Measurements from ENCODE around the gene RWDD4. TPM values are rescaled to one million over a fixed set of nuclear protein-coding genes. Genes with fewer than 3 reads are reported as not detected.
"Not testable (repeated sequence)": the region's sequence is repeated elsewhere in the genome, so short reads cannot be mapped to it uniquely, and the experiment has no call there.

The RWDD4 gene
- total RNA-seq, 1 donor from 2014 or later, result 16.8 TPM

DNA sequence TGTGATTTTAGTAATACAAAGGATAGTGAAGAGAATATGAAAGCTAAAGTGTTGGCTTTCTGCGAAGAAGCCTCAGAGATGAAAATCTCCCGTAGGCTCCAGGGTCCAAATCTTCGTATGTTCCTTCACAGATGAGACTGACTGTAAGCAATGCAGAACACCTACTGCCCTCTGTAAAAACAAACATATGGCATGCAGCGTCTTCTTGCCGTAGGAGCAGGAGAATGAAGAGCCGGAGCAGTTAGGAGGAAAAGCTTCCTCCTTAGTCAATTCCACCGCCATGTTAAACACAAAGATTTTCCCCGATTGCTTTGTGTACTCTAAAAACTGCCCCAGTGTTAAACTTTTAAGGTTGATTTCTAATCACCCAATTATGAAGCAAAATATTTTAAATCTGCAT lies 22.5 kb downstream of the RWDD4 start:
- DNase-seq (ENCODE audit: extremely low read depth, low read depth, low spot score), result no peak

DNA sequence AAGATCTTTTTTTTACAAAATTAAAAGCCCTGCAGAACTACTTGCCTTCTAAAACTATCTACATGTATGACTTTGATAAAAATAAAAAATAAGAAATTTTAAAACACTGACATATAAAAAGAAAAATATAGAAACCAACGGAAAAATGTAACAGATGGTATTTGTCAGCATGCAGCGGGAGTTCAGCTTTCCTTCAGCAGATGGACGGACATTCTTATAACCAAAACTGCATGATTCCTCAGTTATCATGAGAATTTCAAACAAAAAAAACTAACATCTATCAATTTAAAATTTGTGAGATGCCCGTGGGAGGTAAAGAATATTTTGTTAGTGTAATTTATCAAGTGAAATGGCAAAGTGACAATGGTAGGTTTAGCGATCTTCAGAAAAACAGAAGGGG lies 23.2 kb downstream of the RWDD4 start:
- DNase-seq (ENCODE audit: extremely low read depth, low read depth, low spot score), result no peak

DNA sequence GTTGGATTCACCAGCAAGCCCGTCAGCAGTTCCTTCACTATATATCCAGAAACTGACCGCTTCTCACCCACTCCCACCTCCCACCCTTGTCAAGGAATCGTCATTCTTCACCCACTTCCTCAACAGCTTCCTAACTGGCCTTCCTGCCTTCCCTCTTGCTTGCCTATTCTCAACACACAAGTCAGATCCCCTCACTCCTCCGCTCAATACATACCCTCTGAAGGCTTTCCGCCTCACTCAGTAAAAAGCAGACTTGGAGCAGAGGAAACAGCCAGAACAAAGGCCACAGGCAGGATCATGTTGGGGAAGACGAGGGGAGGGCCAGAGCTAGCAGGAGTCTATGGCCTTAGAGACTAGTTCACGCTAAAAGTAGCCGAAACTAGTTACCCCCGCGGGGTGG lies 23.7 kb downstream of the RWDD4 start:
- DNase-seq (ENCODE audit: extremely low read depth, low read depth, low spot score), result no peak

DNA sequence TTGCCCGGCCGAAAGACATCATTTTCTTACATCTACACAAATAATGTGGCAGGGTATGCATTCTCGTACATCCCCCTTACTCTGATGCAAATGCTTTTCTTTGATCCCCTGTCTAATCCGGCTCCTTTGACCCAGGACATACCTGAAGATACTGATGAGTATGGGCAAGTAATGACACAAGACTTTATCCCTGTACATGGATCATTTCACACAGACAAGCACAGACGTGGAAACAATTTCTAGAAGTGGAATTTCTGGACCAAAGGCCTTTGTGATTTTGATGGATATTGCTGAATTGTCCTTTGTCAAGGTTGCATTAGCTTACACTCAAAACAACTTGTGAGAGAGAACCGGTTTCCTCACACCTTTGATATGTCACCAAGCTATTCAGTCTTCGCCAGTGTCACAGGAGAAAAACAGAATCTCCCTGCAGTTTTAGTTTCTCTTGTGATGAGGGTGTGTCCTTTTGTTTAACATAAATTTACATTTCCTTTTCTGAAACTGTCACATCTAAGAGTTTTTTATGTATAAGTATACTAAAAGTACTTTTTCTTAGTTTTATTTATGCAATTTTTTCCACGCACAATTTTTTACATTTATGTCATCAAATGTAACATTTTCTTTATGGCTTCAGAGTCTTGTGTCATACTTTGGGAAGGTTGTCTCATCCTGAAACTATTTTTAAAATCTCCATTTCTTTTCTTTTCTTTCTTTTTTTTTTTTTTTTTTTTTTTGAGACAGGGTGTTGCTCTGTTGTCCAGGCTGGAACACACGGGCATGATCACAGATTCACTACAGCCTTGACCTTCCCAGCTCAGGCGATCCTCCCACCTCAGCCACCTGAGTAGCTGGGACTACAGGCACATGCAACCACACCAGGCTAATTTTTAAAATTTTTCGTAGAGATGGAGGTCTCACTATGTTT lies 25.2 kb downstream of the RWDD4 start:
- DNase-seq (ENCODE audit: extremely low read depth, low read depth, low spot score), result no peak

DNA sequence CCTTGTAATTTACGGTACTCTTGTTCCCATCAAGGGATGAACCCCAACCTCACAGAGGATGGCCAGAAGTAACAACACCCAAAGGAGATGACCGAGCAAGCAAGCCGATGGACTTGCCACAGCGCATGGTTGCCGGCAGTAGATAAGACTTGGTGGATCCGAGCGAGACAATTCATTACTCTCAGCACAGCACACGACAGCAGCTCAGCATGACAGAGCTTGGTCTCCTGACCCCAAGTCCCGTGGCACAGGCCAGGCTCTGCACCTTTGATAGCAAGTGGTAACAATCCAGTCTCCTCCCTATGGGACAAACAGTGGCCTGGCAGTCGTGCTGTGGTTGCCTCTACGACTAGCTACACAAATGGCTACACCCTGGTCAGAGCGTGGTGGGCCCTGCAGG lies 26.3 kb downstream of the RWDD4 start:
- no peak for DNase-seq (ENCODE audit: extremely low read depth, low read depth, low spot score)

DNA sequence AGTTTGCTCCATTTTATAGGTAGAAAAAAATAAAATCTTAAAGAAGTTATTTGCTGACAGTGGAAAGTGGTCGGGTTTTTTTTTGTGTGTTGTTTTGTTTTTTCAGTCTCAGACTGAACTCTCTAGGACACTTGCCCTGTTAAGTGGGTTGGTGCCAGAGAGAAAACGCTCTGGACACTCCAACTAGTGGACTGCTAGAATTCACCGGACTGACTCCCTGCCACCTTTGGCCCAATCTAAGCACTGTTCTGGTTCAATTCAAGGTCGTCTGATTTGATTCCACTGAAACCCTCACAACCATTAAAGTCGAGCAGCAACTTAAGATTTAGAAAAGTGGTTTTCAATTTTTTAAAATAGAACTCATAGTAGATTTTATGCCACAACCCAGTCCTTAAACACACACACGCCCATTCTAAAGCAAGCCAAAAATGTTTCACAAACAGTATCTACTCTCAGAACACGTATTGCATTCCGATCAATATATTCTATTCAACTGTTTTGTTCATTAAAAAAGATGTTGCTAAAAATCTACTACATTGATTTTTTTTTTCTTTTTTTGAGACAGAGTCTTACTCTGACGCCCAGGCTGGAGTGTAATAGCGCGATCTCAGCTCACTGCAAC lies 27.3 kb downstream of the RWDD4 start:
- no peak for DNase-seq (ENCODE audit: extremely low read depth, low read depth, low spot score)

DNA sequence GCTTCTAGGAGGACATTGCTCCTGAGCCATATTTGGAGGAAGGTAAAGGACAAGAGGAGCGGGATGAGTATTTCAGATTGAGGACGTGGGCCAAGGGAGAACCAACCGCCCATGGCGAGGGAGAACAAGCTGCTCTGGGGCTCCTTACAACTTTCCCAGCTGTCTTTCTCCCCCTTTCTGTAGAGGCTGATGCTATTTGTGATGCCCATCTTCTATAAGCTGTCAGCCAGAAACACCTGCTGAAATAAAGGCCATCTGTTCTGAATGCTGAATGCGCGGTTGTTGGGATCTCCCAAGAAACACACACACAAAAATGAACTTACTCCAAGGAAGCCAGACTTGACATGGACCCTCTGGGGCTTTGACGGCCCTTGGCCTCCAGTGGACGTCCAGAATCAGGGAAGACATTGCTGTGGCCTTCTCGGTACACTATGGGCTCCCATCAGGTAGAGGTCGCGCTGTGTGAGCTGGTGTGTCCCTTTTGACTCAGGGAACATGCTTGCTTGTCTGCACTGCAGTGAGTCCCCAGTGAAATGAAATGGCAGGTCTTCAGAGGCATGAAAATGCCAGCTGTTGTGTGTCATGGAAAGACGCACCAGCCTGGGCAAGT lies 30.9 kb downstream of the RWDD4 start:
- DNase-seq (ENCODE audit: extremely low read depth, low read depth, low spot score), result no peak

DNA sequence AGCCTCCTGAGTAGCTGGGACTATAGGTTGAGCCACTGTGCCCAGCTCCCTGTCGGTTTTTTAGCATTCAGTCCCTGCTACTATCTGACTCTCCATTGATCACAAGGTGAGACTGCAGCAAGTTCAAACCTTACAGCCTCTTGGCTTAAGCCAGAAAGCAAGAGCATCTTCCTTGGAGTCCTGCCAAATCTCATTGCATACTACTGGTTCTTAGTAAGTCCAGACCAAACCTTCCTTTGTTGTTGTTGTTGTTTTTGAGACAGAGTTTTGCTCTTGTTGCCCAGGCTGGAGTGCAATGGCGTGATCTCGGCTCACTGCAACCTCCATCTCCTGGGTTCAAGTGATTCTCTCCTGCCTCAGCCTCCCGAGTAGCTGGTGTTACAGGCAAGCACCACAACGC lies 31.7 kb downstream of the RWDD4 start:
- DNase-seq (ENCODE audit: extremely low read depth, low read depth, low spot score), result not testable (repeated sequence)

DNA sequence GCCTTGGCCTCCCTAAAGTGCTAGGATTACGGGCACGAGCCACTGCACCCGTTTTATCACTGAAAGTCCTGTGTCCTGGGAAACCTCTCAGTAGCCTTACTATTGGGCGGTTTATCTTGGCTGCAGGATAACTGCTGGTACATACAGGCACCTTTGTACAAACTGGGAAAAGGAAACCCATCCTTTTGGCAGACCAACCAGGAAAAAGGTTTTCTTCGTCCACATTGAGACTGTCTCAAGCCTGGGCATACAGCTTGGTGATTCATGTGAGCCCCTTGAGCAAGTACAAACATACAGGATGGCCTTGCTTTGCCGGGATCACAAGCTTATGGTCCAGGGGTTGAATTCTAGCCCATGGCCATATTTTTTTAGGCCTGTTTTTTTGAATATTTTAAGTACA lies 32.8 kb downstream of the RWDD4 start:
- no peak for DNase-seq (ENCODE audit: extremely low read depth, low read depth, low spot score)

DNA sequence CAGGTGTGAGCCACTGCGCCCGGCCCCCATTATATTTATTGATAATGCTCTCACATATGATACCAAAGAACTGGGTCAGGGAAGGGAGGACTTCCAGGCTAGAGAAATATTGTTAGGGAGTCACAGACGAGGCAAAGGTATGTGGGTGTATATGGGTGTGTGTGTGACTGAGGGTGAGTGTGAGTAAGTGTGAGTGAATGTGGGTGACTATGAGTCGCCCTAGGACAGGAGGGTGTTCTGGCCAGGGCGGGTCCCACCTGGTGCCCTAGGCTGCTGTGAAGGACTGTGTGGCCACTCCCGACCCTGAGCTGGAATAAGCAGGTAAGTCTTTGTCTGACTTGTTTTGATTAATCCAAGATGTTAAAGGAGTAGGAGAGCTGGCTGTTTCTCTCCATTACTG lies 34.4 kb downstream of the RWDD4 start:
- DNase-seq (ENCODE audit: extremely low read depth, low read depth, low spot score), result no peak

DNA sequence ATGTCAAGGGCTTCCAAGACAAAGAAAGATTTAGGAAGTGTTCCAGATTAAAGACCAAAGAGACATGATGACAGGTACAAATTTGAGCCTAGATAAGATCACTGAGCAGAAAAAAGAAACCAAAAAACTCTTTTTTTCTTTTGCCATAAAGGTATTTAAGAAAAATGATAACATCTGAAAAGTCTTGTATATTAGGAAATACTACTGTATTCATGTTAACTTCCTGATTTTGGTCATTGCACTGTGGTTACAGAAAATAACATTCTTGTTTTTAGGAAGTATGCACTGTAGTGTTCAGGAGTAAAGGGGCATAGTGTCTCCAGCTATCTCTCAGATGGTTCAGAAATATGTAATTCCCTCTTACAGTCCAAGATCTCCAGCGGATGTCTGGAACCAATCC lies 37.1 kb downstream of the RWDD4 start:
- DNase-seq (ENCODE audit: extremely low read depth, low read depth, low spot score), result no peak

DNA sequence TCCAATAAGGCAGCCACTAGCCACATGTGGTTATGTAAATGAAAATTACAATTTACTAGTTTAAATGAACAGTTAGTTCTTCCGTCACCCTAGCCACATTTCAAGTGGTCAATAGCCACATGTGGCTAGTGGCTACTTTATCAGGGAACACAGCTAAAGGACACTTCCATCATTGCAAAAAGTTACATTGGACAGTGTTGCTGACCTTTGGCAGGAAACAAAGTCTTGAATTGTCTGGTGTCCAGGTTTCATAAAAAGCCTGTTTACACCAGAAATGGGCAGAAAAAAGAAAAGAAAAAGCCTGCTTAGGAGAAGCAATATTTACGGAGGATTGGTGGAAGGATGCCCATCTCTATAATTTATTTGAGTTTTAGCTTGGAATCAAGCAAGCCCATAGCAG lies 38.6 kb downstream of the RWDD4 start:
- DNase-seq (ENCODE audit: extremely low read depth, low read depth, low spot score), result no peak

DNA sequence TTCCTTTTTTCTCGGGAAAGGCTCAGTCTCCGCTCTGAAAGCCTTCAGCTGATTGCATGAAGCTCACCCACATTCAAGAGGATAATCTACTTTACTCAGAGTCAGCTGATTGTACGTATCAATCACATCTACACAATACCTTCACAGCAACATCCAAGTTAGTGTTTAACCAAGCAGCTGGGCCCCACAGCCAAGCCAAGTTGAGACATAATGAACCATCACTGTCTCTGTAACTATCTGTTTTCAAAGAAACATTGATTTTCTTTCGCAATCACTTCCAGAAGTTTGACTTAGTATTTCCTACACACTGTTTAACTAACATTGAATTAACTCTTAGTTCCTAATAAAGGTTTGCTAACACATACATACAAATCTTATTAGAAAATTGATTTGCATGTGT lies 40.3 kb downstream of the RWDD4 start:
- no peak for DNase-seq (ENCODE audit: extremely low read depth, low read depth, low spot score)

DNA sequence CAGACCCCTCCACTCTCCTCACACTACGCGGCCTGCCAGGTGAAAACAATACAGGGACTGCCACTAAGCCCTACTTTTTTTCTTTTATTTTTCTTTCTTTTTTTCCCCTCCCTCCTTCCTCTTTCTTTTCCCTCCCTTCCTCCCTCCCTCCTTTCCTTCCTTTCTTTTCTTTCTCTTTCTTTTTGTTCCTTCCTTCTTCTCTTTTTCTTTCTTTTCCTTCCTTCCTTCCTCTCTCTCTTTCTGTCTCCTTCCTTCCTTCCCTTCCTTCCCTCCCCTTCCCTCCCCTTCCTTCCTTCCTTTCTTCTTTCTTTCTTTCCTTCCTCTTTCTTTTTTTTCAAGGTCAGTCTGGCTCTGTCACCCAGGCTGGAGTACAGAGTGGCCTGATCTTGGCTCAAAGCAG lies 41.9 kb downstream of the RWDD4 start:
- no peak for DNase-seq (ENCODE audit: extremely low read depth, low read depth, low spot score)

DNA sequence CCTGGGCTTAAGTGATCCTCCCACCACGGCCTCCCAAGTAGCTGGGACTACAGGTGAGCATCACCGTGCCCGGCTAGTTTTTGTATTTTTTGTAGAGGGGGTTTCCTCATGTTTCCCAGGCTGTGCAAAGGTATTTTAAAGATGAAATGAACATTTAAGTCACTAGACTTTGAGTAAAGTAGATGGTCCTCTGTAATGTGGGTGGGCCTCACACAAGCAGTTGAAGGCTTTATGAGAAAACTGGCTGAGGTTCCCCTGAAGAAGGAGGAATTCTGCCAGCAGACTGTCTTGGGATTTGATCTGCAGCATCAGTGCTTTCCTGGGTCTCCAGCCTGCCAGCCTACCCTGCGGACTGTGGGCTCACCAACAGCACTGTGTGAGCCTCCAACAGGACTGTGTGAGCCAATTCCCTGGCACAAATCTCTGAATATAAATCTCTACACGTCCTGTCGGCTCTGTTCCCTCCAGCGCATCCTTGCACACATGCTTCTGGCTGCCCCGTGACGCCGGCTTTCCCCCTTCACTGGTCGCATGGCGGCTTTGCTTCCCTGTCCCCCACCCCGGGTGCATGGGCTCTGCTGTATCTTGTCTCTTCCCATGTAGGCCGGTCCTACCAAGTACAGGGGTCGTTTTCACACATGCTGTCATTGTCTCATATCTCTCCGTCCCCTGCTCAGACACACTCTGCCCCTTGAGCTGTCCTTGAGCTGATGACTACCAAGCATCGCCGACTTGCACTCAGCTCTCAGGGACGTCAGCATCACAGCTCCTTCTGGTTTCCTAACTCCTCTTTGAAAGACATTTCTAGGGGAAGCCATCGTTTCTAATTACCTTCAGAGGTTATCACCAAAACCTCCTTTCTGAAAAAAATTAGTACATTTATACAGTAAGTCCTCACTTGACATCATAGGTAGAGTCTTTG lies 46.4 kb downstream of the RWDD4 start:
- no peak for DNase-seq (ENCODE audit: extremely low read depth, low read depth, low spot score)

DNA sequence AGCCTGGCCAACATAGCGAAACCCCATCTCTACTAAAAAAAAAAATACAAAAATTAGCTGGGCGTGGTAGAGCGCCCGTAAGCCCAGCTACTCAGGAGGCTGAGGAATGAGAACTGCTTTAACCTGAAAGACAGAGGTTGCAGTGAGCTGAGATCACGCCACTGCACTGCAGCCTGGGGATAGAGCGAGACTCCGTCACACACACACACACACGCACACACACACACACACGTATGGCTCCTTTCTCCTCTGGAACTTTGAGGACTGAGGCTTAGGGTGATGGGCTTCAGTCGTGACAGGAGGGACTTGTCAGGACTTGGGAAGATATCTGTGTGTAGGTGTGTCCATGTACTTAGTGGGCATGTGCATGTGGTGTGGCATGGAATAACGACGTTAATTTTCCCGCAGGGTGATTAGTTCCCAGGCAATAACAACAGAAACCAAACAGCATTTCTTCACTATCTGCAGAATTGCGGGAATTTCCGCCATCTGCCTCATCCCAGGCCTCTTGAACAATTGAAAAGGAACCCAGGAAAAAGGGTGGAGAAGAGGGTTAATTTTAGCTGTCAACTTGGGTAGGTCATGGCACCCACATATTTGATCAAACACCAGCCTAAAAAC lies 47.7 kb downstream of the RWDD4 start:
- DNase-seq (ENCODE audit: extremely low read depth, low read depth, low spot score), result no peak

DNA sequence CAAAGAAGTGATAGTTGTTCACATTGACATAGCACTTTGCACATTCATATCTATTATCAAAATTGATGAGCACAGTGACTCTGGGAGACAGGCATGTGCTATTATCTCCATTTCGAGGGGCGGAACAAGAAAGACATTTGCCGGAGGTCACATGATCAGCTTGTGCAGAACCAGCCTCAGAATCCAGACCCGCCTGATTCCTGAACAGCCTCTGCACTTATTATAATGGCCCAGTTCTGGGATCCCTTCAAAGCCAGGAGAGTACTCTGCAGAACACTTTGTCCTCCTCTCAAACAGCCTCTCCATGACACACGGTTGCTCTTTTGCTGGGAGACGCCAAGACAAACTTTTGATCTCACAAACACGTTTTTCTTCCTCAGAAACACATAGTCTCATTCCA lies 48.4 kb downstream of the RWDD4 start:
- DNase-seq (ENCODE audit: extremely low read depth, low read depth, low spot score), result no peak

DNA sequence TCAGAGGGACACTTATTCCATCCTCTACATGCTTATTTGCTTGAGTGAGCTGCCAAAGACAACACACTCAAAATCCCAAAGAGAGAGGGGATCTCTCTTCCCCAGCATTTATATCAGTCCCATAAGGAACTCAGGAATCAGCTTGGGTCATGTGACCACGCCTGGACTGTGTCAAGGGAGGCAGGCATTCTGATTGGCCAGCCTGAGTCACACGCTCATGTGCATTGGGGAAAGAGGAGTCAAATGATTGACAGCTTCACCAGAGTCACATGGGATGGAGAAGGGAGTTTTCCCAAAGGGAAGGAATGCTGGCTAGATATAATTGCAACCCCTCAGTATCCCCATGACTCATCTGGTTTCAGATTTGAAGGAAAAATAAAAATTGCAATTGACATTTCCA lies 49.0 kb downstream of the RWDD4 start:
- DNase-seq (ENCODE audit: extremely low read depth, low read depth, low spot score), result no peak

DNA sequence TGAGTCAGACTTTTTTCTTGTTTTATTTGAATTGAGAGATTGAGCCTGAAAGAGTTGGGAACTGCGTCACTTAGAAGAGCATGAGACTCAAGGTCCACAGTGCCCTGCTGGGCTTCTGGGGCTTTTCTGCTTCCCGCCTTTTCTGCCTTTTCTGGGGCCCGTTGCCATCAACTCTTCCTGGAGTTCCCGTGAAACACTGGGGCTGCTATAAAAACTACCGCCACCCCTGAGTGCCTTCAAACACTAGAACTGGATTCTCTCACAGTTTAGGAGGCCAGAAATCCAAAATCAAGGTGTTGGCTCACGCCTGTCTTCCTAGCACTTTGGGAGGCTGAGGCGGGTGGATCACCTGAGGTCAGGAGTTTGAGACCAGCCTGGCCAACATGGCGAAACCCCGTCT lies 49.8 kb downstream of the RWDD4 start:
- DNase-seq (ENCODE audit: extremely low read depth, low read depth, low spot score), result no peak

DNA sequence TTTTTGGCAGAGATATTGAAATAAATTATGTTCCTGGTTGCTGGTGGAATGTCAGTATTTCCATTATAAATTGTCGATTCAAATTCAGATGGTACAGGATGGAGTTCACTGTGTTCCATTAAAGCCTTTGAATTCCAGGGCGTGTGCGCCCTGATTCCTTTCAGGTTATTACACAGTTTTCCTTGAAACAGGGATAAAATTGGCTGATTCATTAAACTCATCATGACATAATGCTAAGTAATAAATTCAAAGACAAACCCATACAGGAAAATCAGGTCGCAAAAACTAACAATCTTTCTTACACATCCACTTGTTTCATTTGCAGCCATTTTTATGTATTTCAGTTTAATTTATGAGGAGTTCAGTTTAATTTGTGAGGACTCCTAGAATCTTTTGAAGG lies 51.1 kb downstream of the RWDD4 start:
- no peak for DNase-seq (ENCODE audit: extremely low read depth, low read depth, low spot score)
